HG02571 (cell line): ENCODE results near the gene GABRG2.
"Not testable (repeated sequence)": the region's sequence is repeated elsewhere in the genome, so short reads cannot be mapped to it uniquely, and the experiment has no call there.

Experiments
- ATAC-seq: cut with Tn5 transposase; IDR thresholded peaks from one replicate; pipeline ENCODE4 v1.9.1; 2021; ENCODE audit warnings: mild to moderate bottlenecking, moderate library complexity; ENCODE audit not compliant: unreplicated experiment

The GABRG2 gene

DNA sequence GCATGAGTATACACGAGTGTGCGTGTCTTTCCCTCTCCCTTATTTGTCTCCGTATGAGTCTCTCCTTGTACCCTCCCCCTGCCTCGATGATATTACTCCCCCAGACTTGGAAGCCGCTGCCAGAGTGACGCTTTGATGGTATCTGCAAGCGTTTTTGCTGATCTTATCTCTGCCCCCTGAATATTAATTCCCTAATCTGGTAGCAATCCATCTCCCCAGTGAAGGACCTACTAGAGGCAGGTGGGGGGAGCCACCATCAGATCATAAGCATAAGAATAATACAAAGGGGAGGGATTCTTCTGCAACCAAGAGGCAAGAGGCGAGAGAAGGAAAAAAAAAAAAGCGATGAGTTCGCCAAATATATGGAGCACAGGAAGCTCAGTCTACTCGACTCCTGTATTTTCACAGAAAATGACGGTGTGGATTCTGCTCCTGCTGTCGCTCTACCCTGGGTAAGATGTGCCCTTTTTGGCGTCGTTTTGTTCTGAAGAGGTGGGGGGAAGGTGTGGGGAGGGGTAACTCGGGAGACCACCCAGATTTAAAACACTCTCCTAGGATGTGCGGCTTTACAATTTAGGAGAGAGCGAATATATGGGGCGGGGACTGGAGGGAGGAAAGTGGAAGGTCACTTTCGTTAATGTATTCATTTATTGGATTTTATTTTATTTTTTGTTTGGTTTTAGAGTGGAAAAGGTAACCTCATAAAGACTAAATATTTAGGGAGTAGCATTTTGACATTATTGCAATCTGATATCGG, at the start of gene GABRG2:
GABRG2 (plus strand) TSS at position 119 of the 757 bp plus-strand sequence; CDS start at position 346, 227 bp downstream.
- no peak for ATAC-seq

DNA sequence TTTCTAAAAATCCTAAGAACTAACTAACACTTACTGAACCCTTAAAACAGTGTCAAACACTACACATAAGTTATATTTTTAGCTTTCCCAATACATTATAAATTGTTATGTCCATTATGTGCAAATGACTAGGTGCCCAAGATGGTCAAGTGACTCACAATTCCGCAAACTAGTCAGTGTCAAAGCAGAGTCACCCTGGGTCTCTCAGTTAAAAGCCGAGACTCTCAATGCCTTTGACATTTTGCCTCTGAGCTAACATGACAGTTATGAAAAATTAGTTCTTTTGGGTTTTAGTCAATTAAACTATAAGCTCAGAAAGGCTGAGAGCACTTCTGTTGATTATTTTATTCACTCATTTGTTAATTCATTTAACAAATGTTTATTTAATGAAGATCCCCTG, 42.3 kb upstream of the GABRG2 start:
- ATAC-seq, result no peak

DNA sequence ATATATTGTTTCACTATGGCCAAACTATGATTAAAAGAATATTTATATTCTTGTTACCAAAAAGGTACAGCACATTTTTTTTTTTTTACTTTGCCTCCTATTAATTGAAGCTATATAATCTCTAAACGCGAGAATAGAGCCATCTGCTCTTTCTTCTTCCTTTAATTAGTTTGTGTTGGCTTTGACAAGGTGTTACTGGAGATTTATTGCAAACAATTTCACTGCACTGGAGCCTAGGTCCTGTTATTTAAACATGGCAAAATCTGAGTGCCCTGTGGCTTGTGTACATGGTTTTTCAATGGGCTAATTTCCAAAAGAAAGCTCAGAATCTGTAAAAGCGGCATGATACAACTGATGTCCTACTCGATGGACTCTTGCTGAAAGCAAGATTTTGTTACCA, 40.8 kb upstream of the GABRG2 start:
- ATAC-seq, result no peak

DNA sequence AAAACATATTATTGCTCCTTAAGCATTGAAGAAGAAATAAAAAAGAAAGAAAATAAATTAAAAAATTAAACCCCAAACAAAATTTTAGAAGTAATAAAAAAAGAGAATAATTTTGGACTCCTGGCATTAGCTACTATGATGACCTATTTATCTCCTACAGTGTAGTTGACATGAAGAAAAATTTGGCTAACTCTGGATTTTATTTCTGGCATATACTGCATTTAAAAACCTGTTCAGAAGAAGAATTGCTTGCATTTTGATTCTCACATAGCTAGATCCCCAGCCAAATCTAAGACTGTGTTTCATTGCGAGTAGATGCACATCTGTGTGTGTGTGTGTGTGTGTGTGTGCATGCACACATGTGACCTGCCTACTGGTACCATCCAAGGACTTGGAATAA, 30.1 kb upstream of the GABRG2 start:
- no peak for ATAC-seq

DNA sequence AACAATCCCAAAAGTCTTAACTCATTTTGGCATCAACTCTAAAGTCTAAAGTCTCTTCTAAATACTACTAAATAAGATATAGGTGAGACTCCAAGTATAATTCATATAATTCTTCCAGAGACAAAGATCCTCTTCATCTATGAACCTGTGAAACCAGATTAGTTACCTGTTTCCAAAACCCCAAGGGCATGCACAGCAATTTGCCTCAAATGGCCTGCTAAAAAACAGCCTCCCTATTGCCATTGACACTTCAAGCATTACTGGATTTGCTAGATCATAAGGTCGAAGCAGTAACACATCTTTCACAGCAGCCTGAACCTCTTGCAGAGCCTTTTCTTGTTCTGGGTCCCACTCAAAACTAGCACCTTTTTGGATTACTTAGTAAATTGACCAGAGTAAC, 20.3 kb upstream of the GABRG2 start:
- ATAC-seq, result no peak

DNA sequence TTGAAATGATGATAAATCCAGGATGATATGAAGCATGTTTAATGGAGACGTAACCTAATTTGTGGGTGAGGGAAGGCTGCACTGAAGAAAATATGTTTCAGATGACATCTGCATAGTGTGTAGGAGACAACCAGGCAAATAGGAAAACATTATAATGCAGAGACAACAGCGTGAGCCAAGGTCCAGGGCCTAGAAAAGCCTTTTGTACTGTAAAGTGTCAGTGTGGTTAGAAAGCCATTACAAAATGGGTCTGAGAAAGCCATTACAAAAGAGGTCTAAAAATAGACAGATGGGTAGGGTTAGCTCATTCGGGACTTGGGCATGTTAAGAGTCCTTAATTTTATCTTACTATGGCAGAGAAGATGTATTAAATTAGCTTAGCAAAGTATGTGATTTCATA, 14.9 kb upstream of the GABRG2 start:
- no peak for ATAC-seq

DNA sequence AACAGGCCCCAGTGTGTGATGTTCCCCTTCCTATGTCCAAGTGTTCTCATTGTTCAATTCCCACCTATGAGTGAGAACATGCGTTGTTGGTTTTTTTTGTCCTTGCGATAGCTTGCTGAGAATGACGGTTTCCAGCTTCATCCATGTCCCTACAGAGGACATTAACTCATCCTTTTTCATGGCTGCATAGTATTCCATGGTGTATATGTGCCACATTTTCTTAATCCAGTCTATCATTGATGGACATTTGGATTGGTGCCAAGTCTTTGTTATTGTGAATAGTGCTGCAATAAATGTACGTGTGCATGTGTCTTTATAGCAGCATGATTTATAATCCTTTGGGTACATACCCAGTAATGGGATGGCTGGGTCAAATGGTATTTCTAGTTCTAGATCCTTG, 12.5 kb upstream of the GABRG2 start:
- not testable (repeated sequence) for ATAC-seq

DNA sequence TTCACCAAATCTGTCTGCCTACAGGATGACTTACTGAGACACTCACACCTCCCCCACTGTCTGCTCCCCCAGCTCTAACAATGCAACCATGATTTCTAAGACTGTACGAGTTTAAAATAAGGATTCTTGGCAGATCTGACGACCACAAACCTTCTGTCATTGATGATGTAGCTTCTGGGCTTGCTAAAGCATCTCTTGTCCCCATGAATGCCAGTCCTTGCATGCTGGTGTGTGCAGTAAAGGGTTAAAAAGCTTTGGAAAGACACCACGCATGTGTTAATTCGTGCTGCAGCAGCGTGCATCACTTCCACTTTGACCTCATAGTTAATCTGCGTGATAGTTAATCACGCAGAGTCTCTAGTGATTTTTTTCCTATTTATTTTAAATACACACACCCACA, 411 bp upstream of the GABRG2 start:
- no peak for ATAC-seq

DNA sequence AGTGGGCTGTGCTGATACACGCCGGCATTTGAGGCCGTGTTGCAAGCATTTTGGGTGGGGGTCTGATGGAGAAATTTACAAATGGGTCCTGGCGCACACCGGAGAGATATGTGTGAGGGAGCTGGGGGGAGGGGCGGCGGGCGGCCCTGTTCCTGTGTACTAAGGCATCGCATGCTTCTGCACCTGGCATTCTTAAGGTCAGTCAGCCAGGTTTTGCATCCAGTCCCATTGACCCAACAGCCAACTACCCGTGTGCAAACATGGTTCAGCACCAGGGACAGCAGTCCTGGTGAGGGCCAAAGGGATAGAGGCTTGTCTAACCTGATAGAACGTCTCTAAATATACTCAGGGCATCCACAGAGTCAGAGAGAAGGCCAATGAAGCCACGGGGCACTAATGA, 839 bp downstream of the GABRG2 start:
- ATAC-seq, result no peak

DNA sequence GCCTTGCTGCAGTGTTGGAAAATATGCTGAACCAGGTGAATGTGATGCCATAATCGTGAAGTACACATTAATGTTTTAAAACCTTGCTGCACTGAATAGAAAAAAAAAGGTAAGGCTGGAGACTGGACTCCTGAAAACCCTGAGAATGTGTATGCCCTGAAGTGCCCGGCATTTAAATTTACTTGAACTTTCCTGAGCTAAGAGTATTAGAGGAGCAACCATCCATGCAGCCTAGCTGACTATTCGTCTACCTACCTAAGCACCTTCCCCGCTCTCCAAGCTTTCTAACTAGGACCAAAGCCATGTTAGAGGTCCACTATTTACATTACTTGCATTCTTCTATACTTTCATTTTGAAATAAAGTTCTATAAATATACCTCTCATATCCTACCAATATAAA, 1.4 kb downstream of the GABRG2 start:
- no peak for ATAC-seq

DNA sequence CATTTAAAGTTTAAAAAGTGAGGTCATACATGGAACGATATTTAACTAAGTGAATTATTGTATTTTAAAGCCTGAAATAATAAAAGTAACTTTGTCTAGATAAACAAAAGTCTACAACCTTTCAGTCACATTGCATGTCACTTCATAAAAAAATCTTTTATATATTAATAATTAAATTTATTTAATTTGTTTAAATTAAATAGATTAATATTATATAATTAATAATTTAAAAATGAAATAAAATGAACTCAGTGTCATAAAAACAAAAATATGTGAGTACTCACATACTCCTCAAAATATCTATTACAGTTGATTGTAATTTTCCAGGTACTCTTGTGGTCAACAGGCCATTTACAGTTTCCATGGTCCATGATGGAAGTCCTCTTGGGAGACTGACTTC, 11.2 kb downstream of the GABRG2 start:
- ATAC-seq, result no peak

DNA sequence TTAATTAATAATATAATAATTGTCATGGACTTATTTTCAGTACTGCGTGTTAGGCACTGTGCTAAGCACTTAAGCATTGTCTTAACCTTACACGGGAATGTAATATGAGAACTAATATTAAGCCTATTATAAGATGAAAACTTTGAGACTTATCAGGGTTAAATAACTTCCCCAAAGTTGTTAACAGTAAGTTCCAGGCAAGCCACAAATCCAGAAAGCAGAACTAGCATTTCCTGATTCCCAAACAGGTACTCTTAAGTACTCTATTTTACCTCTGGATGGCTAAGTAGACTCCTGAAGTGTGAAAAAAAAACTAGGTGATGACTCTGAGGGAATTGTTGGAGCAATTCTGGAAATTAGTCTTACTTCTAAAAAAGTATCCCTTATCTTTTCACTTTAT, 23.8 kb downstream of the GABRG2 start:
- ATAC-seq, result no peak

DNA sequence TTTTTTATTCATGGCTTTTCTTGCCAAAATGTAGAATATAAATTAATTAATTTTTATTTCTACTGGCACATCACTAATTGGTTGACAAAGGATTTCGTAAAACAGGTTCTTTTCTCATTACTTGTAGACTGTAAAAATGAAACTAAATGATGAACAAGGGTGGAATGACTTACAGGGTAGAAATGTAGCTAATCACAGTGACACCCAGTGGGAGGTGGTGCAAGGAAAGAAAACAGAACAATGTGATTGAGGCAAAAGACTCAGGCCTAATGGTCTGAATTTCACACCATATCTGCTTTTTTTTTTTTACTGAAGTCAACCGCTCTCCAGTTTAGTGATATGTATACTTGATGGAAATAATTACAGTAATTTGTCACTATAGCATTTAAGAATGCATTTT, 28.9 kb downstream of the GABRG2 start:
- ATAC-seq, result no peak

DNA sequence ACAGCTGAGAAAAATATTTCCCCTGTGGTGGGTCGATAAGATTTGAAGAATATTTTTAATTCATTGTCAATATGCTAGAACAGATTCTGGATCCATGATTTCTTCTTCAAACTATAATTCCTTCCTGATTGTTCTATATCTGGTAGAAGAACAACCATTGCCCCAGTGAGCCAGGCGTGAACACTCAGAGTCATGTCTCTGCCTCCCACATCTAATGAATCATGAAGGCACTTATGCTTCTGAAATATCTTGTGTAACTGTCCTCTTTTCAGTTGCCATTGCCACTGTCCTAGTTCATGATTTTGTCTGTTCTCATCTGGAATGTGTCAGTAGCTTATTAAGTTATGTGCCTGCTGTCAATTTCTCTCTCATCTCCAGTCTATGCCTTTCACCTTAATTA, 40.0 kb downstream of the GABRG2 start:
- ATAC-seq, result no peak

DNA sequence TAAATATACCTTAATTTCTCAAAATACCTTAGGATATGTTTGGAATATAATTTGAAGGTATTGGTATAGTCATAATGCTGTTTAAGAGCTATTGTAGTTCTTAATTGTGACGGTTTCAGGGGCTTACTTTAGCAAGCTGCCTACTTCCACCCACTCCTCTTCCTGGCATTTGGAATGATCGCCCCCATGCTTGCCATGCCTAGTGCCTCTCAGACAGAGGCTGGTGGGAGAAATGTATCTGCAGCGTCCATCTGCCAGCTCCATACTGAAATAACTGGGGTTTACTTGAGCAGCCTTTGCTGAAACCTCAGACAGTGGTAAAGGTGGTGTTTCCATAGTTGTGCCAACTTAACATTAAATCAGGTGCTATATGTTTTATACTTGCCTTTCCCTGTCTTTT, 52.2 kb downstream of the GABRG2 start:
- ATAC-seq, result no peak

DNA sequence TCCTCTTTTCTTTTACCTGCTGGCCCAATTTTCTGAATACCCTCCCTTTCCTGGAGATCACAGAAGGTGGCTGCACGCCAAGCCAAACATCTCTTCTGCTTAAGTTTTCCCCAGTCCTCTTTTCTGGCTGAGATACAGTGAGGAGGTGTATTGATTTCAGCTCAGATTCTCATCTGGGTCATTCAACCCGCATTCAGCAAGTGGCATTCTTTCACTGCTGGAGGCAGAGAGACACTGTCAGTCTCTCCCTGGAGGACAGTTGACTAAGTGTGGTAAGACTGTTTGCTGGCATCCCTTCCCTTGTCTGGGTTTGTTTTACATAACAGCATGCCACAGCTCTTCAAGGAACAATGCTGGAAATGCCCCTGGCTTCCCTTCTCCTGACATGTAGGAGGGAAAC, 60.5 kb downstream of the GABRG2 start:
- no peak for ATAC-seq

DNA sequence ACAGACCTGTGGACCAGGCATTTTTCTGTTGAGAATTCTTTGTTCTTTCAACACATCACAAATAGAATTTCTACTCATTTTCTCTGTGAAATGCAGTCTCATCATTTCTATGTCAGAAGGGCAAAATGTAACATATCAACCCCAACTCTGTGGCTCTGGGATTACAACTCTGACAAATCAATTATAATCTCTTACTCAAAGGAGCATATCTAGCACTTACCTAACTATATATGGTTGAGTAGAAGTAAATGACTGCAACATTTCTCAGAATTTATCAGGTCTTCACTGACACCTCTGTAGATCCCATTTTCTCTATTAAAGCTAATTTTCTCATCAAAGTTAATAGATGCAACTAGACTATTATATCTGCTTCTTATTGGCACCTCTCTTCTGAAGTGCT, 64.8 kb downstream of the GABRG2 start:
- no peak for ATAC-seq

DNA sequence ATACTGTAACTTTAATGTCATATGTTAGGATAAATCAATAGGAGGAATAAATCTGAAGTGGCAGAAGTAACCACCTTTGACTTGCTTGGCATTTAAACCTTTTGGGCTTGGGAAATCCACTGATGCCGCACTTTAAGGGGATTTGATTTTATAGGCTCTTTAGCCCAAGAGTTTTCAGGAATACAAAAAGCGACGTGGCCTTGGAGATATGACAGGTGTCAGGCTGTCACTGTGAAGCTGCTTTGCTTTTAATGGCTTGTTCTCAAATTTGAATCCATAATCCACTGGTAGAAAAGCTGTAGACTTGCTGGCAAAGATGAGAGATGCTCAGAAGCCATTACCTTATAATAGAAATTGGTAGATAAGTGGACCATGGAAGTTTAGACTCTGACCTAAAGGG, 71.6 kb downstream of the GABRG2 start:
- ATAC-seq, result no peak

DNA sequence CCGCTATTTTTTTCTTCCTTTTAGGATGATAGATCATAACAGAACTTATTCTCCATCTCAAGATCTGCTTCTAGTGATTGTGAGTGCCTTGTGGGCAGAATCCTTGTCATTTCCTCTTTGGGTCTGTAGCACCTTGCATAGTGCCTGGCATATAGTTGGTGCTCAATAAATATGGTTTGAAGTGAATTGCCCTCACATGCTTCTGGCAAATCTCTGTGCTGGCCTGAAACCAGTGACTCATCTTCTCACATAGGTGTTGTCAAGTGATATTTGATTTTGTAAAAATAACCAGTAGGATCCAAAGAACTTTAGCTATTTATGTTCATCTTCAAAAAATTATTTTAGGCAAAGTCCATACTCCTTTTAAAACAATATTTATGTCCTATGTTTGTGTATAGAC, 86.7 kb downstream of the GABRG2 start:
- ATAC-seq, result no peak

DNA sequence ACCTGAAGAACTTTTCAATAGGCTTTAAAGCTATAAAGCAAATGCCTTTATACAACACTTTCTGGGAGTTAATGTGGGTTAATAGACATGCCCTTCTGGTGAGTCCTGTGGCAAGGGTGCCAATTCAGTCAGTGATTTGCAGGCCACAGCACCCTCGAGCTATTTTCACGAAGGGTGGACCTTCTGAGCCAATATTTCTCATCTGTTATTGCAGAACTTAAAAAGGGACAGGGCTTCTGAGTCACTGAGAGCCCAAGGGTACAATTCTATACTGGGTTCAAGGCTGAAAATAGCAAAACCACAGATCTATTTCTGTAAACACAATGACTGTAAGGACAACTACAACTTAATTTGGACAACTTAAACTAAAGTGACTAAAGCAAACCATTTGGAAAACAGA, 92.8 kb downstream of the GABRG2 start:
- ATAC-seq, result no peak

DNA sequence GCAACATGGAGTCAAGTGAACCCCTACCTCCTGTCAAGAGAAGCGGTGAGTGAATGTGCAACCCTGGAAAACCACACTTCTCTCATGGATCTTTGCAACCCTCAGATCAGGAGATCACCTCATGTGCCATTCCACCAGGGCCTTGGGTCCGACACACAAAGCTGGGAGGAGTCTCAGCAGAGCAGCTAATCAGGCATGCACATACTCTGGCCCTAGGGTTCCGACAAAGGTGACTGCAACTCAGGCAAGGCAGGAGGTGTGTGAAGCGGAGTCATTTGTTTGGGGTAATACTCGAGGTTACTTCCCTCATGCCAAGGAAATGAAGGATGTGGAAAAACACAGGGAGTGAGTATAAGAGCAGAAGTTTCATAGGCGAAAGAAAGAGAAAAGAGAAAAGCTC, 96.1 kb downstream of the GABRG2 start:
- ATAC-seq, result no peak

DNA sequence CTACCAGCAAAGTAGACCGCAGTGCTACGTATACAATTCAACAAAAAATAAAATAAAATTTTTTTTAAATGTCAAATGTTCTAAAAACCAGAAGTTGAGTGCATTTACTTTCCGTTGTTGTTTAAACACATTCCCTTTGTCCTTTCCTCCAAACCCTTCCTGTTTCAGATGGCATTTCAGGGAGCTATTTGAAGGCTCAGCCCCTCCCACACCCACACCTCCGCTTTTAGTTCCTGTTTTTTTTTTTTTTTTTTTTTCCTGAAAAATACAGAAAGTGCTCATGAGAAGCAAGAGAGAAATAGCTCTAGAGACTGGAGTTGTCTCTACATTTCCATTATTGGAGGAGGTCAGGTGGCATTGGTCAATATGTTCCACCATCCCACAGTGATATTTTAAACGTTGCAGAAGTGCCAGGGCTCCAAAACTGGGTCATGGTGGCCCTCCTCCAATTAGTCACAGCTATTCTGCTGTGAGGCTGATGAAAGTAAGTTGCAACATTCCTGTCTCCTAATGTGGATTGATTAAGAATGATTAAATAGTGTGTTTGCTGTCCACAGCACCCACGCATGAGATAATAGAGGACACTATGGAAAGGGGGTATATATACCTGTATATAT, 106.9 kb downstream of the GABRG2 start:
- ATAC-seq, result no peak

DNA sequence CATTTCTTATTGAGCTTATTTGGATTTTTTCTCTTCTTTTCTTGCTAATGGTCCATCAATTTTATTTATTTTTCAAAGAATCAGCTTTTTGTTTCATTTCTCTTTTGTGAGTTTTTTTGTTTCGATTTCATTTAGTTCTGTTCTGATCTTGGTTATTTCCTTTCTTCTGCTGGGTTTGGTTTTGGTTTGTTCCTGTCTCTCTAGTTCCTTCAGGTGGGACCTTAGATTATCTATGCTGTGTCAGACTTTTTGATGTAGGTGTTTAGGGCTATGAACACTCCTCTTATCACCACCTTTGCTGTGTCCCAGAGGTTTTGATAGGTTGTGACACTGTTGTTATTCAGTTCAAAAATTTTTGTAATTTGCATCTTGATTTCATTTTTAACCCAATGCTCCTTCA, 119.8 kb downstream of the GABRG2 start:
- ATAC-seq, result no peak
